ENCODE measurements around the gene ATRAID.
"Not testable (repeated sequence)": the region's sequence is repeated elsewhere in the genome, so short reads cannot be mapped to it uniquely, and the experiment has no call there.

ATRAID gene

DNA sequence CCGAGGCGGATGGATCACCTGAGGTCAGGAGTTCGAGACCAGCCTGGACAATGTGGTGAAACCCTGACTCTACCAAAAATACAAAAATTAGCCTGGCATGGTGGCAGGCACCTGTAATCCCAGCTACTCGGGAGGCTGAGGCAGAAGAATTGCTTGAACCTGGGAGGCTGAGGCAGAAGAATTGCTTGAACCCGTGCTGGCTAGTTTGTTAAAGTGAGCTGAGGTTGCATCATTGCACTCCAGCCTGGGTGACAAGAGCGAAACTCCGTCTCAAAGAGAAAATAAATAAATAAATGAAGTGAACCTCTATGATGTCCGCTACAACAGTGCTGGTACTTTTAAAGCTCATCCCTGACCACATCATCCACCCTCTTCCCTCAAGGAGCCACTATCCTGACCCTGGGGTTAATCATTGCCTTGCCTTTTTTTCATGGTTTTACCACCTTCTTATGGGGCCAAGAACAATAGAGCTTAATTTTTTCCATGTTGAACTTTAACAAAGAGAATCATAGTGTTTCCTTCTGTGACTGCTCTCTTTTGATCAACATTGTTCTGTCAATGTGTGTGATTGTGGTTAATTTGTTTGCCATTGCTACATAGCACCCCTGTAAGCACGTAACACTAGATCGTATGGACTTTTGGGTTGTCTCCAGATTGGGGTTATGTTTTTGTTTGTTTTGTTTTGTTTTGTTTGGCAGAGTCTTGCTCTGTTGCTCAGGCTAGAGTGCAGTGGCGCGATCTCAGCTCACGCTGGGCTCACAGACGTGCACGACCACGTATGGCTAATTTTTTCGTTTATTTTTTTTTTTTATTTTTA is 17.1 kb upstream of the ATRAID start:
- DNase-seq, result no peak

DNA sequence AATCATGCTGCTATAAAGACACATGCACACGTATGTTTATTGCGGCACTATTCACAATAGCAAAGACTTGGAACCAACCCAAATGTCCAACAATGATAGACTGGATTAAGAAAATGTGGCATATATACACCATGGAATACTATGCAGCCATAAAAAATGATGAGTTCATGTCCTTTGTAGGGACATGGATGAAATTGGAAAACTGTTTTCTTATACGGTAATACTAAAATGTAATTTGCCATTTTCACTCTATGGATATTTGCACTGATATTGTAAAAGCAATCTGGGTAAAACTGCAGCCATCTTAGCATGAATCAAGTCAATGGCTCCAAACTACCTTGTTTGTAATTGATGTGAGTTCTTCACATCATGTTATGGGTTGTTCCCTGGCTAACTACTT is 16.0 kb upstream of the ATRAID start:
- DNase-seq, result not testable (repeated sequence)

DNA sequence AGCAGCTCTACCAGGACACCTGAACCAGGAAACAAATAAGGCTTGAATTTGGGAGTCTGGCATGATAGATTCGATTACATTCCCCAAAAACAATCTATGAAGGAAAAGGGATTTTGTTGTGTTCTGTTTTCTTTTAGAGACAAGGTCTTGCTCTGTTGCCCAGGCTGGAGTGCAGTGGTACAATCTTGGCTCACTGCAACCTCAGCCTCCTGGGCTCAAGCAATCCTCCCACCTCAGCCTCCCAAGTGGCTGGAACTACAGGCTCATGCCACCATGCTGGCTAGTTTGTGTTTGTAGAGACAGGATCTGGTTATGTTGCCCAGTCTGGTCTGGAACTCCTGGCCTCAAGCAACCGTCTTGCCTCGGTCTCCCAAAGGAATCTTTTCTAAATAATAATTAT is 13.8 kb upstream of the ATRAID start:
- not testable (repeated sequence) for DNase-seq

DNA sequence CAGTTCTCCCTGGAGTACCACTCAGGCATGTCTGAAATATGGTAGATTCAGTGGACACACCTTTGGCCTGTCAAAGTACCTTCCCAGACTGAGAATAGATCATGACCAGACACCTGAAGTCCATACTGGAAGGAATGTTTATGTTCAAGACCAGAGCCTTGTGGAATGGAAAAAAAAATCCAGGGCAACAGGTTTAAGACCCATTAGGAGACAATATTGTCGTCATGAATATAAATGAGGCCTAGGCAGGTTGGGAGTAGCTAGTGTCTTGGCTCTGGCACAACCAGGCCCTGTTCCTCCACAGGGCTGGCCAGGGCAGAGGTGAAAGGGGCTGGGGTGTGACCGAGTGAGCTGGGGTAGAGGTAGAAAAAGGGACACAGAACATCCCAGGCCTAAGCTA is 13.2 kb upstream of the ATRAID start:
- DNase-seq, result no peak

DNA sequence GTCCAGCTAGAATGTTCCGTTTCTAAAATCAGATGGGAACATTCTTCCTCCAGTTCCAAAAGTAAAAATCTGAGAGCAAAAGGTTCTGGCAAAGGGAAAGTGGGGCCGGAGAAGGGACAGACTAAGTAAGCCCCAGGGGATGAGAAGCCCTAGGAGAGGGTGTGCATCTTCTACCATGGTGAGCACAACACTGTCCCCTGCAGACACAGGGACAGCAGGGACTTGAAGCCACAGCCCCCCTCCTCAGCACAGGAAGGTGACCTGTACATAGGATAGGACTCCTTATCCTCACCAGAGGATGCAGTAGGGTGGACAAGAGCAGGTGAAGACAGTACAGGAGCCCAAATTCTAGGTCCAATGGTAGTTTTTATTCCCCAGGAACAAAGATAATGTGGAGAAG is 12.6 kb upstream of the ATRAID start:
- no peak for DNase-seq

DNA sequence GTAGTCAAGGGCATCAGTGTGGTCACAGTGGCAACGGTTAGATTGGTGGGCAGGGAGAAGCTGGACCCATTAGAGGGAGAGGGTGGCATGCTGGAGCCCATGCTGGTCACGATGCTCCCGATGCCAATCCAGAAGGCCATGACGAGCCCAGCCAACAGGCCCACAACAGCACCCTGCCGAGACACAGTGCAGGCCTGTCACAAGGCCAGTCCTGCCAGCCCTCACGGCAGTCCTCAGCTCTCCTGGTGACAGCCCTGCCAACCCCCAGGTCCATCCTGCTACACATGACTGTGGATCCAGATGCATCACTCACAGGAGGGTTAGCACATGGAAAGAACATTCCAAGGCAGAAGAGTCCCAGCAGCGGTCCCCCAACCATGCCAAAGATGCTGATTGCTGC is 10.2 kb upstream of the ATRAID start:
- no peak for DNase-seq

DNA sequence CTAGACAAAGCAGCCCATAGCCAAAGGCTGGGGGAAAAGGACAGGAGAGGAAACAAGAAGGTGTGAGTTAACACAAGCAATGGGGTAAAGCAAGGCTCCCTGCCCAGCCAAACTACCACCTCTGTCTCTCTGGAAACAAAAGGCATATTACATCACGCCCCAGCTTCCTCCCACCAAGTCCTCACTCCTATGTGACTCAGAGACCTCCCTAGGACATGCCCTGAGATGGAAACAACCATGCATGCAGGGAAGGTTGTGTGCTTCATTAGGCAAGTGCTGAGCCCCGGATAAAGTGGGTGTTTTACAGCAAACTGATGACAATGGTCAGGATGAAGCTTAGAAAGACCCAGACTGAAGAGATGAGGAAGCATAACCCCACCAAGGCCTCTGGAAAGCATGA is 9.0 kb upstream of the ATRAID start:
- DNase-seq, result no peak

DNA sequence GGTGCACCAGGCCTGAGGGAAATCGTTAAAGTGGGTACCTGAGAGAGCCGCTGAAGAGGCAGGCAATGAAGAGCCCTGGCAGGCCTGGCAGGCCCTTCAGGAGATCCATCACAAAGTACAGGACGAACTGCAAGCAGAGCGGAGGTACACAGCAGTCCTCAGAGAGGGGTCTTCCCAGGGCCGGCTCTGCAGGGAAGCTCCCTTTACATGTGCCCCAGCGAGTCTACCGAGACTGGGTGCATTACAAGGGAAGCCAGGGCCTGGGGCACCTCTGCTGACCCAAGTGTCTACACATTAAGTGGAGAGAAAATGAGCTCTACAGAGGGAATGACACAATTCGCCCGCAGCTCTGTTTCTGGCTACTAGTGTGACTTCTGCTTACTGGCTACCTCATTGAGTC is 8.1 kb upstream of the ATRAID start:
- no peak for DNase-seq

DNA sequence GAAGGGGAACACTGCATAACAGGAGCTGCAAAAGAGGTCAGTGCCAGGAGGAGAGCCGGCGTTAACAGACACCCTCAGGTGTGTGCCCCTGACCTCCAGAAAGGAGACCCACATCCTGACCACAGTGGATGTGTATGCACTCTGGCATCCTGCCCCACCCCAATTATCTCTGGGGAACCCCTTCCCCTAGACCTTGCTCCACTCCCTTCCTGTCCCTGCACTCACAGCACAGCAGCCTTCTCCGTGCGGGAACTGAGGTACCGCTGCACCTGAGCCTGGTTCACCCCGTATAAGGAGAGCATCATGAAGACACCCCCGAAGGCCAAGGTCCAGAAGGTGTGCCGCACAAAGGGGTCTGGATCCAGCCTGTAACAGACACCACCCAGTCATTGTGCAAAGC is 7.3 kb upstream of the ATRAID start:
- no peak for DNase-seq

DNA sequence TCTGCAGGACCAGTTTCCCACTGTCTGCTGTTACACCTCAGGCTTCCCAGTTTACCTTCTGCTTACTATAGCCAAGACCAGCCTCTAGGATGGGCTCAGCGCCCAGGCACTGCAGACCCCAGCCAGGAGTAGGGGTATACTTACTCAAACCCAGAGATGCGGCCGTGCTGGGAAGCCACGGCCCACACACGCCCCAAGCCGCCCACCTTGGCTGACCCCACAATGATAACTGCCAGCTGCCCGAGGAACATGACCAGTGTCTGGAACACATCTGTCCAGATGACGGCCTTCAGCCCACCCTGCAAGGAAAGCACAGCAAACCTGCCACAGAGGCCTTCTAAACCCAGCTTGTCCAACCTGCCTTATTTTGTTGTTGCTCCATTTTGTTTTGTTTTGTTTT is 6.6 kb upstream of the ATRAID start:
- DNase-seq, result no peak

DNA sequence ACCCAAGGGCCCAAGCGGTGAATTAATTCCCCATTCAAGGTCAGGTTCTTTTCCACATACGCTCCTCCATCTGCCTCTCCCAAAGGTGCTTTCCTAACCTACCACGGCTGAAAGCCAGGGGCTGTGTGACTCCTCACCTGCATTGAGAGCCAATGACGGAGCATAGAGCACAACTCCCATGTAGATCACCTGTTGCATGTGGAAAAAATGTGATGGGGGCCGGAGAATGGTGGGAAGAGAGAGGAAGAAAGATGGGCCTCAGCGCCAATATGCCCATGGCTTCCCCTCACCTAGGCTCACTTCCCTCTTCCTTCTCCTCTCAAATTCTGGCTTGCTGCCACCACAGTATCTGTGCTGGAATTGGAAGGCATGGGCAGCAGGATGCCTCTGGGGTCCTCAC is 5.5 kb upstream of the ATRAID start:
- DNase-seq, result no peak

DNA sequence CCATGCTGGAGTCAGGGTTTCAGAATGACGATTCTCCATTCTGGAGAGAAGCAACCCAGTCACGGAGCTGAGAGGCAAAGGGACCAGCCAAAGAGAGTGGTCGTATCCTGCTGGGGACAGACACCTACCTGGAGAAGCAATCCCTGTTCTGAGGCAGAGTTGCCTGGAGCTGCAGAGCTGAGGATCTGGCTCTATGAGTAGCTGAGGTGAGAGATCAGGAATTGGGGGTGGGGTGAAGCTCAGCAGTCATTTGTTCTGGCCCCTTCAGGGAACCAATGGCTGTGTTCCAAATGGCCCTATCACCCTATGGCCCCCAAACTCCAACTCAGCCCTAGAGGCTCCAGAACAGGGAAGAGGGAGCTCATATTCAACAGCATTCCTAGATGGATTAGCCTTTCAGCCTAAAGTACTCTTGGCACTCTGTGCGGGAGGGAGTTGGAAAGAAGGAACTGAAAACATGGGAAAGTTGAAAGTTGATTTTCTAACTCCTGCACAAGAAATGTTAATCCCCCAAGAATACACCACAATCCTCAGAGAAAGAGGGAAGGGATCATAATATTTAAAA is 3.3 kb upstream of the ATRAID start:
- DNase-seq, result no peak

DNA sequence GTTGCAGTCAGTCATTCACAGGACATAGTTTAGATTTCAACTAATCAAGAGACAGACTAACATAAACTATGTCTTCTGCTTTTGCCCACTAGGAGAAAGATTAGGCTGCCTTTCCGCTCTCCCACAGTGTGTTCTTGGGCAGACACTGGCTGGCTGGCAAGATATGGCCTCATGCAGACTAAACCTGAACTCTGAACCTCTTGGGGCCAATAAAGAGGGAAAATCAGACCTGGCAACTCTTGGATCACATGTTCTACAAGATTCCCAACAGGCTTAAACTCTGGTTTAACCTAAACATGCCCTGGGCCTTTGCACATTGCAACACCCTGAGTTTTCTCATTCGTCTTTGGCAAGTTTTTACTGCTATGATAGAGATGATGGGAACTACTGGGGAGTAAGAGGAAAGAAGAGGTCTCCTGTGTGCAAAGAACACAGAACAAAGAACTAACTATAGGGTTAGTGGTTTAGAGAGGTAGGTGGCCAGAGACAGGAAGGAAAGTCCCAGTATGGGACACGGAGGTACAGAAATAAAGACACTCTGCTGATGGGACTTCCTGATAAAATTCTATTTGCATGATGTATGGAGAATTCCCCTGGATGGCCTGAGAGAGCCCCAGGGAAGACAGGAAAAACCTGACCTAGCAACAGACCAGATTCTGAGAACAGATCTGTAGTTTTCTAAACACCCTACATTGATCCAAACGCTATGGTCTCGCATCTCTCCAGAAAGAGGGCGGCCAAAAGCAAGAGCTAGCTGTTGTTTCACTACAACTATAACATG is 2.0 kb upstream of the ATRAID start:
- DNase-seq, result no peak

DNA sequence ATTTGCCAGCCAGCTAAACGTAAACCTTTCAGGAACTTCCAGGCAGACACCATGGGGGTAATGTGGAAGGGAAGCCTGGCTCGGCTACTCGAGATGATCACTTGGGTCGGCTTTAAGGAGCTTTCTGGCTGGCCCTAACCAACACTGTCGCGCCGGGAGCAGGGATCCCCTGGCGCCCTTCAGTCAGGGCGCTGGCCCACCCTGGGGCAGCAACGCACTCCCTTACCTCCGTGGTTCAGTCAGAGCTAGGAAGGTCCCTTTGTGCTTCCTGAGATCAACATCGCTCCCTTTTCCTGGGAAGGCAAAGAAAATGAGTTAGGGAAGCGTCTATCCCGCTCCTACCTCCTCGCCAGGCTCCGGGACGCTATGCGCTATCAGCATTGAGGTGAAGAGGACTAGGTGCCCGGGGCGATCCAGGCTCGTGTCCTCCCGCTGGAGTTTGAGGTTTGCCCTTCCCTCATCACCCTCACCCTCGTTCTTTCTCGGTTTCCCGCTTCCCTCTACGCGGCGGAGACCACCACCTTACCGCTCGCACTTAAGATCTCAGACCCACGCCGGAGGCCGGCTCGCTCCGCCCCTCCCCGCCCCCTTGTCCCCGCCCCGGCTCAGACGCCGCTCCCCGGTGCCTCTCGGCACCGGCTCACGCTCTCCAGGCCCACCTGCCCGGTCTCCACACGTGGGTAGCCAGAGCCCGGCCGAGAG is 449 bp upstream of the ATRAID start:
- DNase-seq, result no peak

DNA sequence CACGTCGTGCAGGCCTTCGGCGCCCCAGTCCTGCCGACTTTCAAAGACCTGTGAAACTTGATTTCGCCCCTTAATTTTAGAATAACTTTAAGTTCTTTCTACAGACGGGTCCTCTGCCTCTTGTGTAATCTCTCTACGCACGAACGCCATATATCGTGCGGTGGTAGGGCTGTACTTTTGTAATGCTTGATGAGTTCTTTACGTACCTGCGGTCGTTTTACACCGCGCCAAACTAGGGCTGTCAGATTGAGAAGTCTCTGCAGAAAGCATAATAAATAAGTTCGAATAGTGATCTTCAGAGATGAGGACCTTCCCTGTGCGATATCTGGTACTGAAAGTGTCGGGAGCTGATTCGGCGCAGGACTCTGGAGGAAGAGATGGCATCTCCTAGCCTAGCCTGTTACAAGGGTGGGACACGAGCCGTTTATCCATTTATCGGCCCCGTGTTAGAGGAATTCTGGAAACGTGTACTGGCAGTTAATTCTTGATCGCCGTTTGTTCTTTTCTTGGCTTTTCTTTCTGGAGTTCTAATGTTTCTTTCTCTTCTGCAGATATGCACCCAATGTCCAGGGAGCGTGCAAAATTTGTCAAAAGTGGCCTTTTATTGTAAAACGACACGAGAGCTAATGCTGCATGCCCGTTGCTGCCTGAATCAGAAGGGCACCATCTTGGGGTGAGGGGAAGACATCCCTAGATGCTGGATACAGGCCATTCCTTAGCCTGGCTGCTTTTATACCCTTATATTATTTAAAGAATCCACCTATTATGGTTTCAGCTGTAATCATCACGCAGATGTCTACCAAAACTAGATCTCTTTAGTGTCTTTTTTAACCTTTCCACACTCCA is 1.0 kb downstream of the ATRAID start:
- DNase-seq, result peak; percentile 62 to 72

DNA sequence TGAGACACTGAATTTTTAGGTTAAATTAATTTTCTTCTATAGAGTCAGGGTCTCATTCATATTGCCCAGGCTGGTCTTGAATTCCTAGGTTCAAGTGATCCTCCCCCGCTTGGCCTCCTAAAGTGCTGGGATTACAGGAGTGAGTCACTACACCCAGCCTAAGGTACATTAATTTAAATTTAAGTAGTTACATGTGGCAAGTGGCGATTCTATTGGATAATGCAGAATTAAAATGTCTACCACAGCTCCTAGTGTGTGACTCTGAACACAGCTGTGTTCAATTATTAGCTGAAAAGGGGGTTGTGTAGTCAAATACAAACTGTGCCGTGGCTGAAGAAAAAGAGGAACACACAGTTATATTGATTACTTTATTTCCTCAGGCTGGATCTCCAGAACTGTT is 3.1 kb downstream of the ATRAID start:
- no peak for DNase-seq

DNA sequence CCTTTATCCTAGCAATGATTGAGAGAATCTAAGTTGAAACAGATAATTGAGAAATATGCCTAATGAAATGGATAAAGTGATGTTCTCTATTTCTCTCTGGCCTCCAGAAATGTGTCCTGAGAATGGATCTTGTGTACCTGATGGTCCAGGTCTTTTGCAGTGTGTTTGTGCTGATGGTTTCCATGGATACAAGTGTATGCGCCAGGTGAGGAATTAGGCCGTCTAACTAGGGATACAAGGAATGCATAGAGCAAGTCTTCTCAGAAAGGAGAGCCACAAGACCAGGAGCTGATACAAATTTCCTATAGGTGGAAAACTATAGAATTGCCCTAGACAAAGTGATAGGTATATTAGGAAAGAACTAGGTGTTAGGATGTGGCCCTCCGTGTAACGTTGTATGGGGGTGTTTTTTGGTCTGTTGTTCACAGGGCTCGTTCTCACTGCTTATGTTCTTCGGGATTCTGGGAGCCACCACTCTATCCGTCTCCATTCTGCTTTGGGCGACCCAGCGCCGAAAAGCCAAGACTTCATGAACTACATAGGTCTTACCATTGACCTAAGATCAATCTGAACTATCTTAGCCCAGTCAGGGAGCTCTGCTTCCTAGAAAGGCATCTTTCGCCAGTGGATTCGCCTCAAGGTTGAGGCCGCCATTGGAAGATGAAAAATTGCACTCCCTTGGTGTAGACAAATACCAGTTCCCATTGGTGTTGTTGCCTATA is 4.7 kb downstream of the ATRAID start:
- DNase-seq, result no peak

DNA sequence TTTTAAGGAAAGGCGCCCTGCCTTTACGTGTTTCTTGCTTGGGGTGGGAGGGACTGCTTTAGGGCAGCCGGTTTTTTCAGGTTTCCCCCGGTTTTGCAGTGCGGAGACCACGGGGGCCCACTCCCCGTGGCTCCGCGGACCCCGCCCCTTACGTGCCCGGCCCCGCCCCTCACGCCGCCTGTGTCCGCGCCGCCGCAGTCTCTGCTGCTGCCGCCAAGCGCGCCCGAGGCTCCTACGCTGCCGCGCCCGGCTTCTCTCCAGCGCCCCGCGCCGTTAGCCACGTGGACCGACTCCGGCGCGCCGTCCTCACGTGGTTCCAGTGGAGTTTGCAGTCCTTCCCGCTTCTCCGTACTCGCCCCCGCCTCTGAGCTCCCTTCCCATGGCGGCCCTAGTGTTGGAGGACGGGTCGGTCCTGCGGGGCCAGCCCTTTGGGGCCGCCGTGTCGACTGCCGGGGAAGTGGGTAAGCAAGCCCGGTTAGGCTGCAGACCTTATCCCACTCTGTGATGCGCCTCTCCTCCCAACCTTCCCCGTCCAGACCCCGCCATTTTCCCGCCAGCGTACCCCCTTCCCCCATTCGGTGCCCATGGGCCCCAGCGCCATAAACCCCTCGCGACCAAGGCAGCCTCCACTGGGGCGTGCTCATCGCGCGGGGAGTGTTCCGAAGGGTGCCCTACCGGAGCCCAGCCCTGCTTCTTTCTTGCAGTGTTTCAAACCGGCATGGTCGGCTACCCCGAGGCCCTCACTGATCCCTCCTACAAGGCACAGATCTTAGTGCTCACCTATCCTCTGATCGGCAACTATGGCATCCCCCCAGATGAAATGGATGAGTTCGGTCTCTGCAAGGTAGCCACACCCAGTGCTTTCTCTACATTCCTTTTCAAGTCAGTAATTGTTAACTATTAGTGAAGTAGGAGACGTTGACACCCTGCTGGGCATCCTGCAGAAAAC is 5.6 kb downstream of the ATRAID start, which contains the start of gene CAD:
CAD (plus strand) TSS at position 197 of the 949 bp plus-strand sequence; CDS start at position 380, 183 bp downstream.
- peak; percentile 85 to 88 for DNase-seq

DNA sequence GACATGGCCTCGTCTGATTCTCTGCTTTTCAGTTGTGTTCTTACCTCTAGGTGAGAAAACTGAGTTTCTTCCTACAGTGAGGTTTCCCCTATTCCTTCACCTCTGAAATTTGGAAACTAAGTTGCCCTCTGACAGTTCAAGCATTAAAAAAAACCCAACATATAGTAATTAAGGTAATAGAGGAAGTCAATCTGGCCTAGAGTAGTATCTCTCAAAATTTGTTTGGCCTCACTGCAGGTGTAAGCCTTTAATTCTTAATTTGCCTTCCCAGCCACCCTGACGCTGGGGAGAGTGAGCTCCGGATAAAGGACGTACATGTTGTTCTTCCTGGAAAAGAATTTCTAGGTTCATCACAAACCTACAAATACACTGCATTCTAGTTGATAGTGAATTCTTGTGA is 6.8 kb downstream of the ATRAID start:
- no peak for DNase-seq

DNA sequence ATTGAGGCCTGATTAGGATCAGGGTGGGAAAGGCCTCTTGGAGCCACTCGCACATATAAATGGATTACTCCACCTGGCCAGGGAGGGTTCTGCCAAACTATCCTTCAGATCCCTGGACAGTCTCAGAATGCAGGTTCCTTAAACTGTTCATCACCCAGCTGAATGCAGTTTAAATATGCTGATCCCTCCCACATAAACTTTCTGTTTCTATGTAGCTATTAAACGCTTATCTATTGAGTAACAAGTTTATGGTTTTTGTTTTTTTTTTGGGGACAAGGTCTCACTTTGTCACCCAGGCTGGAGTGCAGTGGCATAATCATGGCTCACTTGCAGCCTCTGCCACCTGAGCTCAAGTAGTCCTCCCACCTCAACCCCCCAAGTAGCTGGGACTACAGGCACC is 7.2 kb downstream of the ATRAID start:
- no peak for DNase-seq

Data from CD4-positive, alpha-beta T cell treated with Interleukin-1 beta for 1 hour (primary cell).